H9 (cell line): Measurements from ENCODE around the gene PUS3. TPM values are rescaled to one million over a fixed set of nuclear protein-coding genes. Genes with fewer than 3 reads are reported as not detected.

Experiments used
- DNase-seq: peaks from one replicate; pipeline ENCODE4 v3.0.0-alpha.2; 2017
- H2AFZ ChIP-seq: one replicate; pipeline ENCODE4 v1.6.1; 2013; ENCODE audit warnings: mild to moderate bottlenecking, low read length, control low read depth, moderate library complexity
- H2AK5ac ChIP-seq: 2 replicates; pipeline ENCODE4 v1.6.1; 2013; ENCODE audit warnings: low read length, control low read depth, mixed read lengths; ENCODE audit not compliant: insufficient read length
- H2BK120ac ChIP-seq: one replicate; pipeline ENCODE4 v1.6.1; 2013; ENCODE audit warnings: low read depth, mild to moderate bottlenecking, low read length, control low read depth, inconsistent platforms; ENCODE audit not compliant: poor library complexity, severe bottlenecking
- H2BK12ac ChIP-seq: 2 replicates; pipeline ENCODE4 v1.6.1; 2013; ENCODE audit warnings: low read length, control low read depth, mixed read lengths, low read depth; ENCODE audit not compliant: insufficient read length
- H2BK15ac ChIP-seq: 2 replicates; pipeline ENCODE4 v1.6.1; 2013; ENCODE audit warnings: low read depth, low read length, control low read depth
- H2BK20ac ChIP-seq: one replicate; pipeline ENCODE4 v1.6.1; 2013; ENCODE audit warnings: low read depth, mild to moderate bottlenecking, low read length, control low read depth, inconsistent platforms; ENCODE audit not compliant: poor library complexity, severe bottlenecking
- H2BK5ac ChIP-seq: 2 replicates; pipeline ENCODE4 v1.6.1; 2013; ENCODE audit warnings: low read length, control low read depth, mixed read lengths; ENCODE audit not compliant: insufficient read length
- H3K14ac ChIP-seq: 2 replicates; pipeline ENCODE4 v1.6.1; 2013; ENCODE audit warnings: low read length, control low read depth; ENCODE audit not compliant: insufficient read depth
- H3K18ac ChIP-seq: 2 replicates; pipeline ENCODE4 v1.6.1; 2013; ENCODE audit warnings: low read depth, mild to moderate bottlenecking, mixed read lengths, low read length, control low read depth; ENCODE audit not compliant: insufficient read length
- H3K23ac ChIP-seq: 2 replicates; pipeline ENCODE4 v1.6.1; 2013; ENCODE audit warnings: low read length, control low read depth, mixed read lengths, low read depth; ENCODE audit not compliant: insufficient read length
- H3K23me2 ChIP-seq: 2 replicates; pipeline ENCODE4 v1.6.1; 2013; ENCODE audit warnings: low read depth, mild to moderate bottlenecking, mixed read lengths, low read length, control low read depth; ENCODE audit not compliant: insufficient read length, poor library complexity, severe bottlenecking
- H3K27ac ChIP-seq: 2 replicates; pipeline ENCODE4 v1.5.1; 2013; ENCODE audit warnings: low read length, control low read depth, mixed read lengths, low read depth; ENCODE audit not compliant: insufficient read length
- H3K27me3 ChIP-seq: 2 replicates; pipeline ENCODE4 v1.6.1; 2013; ENCODE audit warnings: low read length, control low read depth, inconsistent platforms; ENCODE audit not compliant: insufficient read depth
- H3K4ac ChIP-seq: 2 replicates; pipeline ENCODE4 v1.6.1; 2013; ENCODE audit warnings: low read depth, mild to moderate bottlenecking, control low read depth, inconsistent platforms, low read length, moderate library complexity
- H3K4me1 ChIP-seq: 2 replicates; pipeline ENCODE4 v1.6.1; 2013; ENCODE audit warnings: low read length, control low read depth, inconsistent platforms; ENCODE audit not compliant: insufficient read depth
- H3K4me2 ChIP-seq: 2 replicates; pipeline ENCODE4 v1.6.1; 2013; ENCODE audit warnings: low read length, control low read depth, mixed read lengths; ENCODE audit not compliant: insufficient read length, insufficient read depth
- H3K56ac ChIP-seq: 2 replicates; pipeline ENCODE4 v1.6.1; 2013; ENCODE audit warnings: low read depth, mild to moderate bottlenecking, mixed read lengths, low read length, control low read depth; ENCODE audit not compliant: insufficient read length
- H3K79me1 ChIP-seq: 2 replicates; pipeline ENCODE4 v1.6.1; 2013; ENCODE audit warnings: low read depth, mild to moderate bottlenecking, moderate library complexity, low read length, control low read depth, inconsistent platforms; ENCODE audit not compliant: insufficient read depth, poor library complexity, severe bottlenecking
- H3K79me2 ChIP-seq: 2 replicates; pipeline ENCODE4 v1.6.1; 2013; ENCODE audit warnings: low read length, control low read depth, inconsistent platforms; ENCODE audit not compliant: insufficient read depth
- H3K9ac ChIP-seq: 2 replicates; pipeline ENCODE4 v1.6.1; 2013; ENCODE audit warnings: low read length, control low read depth, mixed read lengths; ENCODE audit not compliant: insufficient read length; ENCODE audit errors: extremely low read depth
- H3K9me3 ChIP-seq: one replicate; pipeline ENCODE4 v1.6.1; 2013; ENCODE audit warnings: low read depth, low read length, inconsistent platforms; ENCODE audit not compliant: control insufficient read depth
- H3T11ph ChIP-seq: one replicate; pipeline ENCODE4 v1.6.1; 2013; ENCODE audit warnings: mild to moderate bottlenecking, low read length, control low read depth, inconsistent platforms
- H4K20me1 ChIP-seq: one replicate; pipeline ENCODE4 v1.6.1; 2013; ENCODE audit not compliant: control insufficient read depth, insufficient read length, insufficient read depth
- H4K5ac ChIP-seq: 2 replicates; pipeline ENCODE4 v1.6.1; 2013; ENCODE audit warnings: low read depth, mild to moderate bottlenecking, mixed read lengths, low read length, control low read depth; ENCODE audit not compliant: insufficient read length
- H4K8ac ChIP-seq: replicated peaks from 2 replicates; pipeline ENCODE4 v1.6.1; 2013; ENCODE audit warnings: low read length, control low read depth, mixed read lengths, low read depth; ENCODE audit not compliant: insufficient read length
- H4K91ac ChIP-seq: 2 replicates; pipeline ENCODE4 v1.6.1; 2013; ENCODE audit warnings: low read depth, mild to moderate bottlenecking, moderate library complexity, mixed read lengths, low read length, control low read depth; ENCODE audit not compliant: insufficient read length
- H3K27ac Mint-ChIP-seq, 3 experiments: 2 replicates in 2 of 3; 3 replicates in 1 of 3; pipeline ENCODE4 v1.8.0; 2020 to 2021; ENCODE audit warnings: mixed read lengths in 3 of 3, mild to moderate bottlenecking in 1 of 3, moderate library complexity in 1 of 3
- H3K27me3 Mint-ChIP-seq: 2 replicates; pipeline ENCODE4 v1.8.0; 2021; ENCODE audit warnings: low read depth, mild to moderate bottlenecking, moderate library complexity, mixed read lengths
- H3K36me3 Mint-ChIP-seq, 3 experiments: 2 replicates in 2 of 3; 3 replicates in 1 of 3; pipeline ENCODE4 v1.8.0; 2020 to 2021; ENCODE audit warnings: low read depth in 3 of 3, mixed read lengths in 3 of 3; ENCODE audit not compliant: insufficient read depth in 1 of 3
- H3K4me1 Mint-ChIP-seq, 2 experiments: 2 replicates each; pipeline ENCODE4 v1.8.0; 2020; ENCODE audit warnings: mixed read lengths in 2 of 2
- H3K4me3 Mint-ChIP-seq, 2 experiments: 2 replicates in 1 of 2; 3 replicates in 1 of 2; pipeline ENCODE4 v1.8.0; 2020 to 2021; ENCODE audit warnings: mild to moderate bottlenecking in 2 of 2, mixed read lengths in 2 of 2, moderate library complexity in 1 of 2
- H3K9me3 Mint-ChIP-seq, 2 experiments: 2 replicates in 1 of 2; 3 replicates in 1 of 2; pipeline ENCODE4 v1.8.0; 2020; ENCODE audit warnings: mild to moderate bottlenecking in 2 of 2, mixed read lengths in 2 of 2, moderate library complexity in 1 of 2
- WGBS: extraction: QIAGEN DNeasy Blood & Tissue Kit; methylation state at CpG from one replicate; pipeline ENCODE4 v1.1.7; 2013; ENCODE audit warnings: missing lambda C conversion rate, low lambda C conversion rate, mixed read lengths; ENCODE audit not compliant: insufficient read length; ENCODE audit errors: extremely low coverage; 5-methylcytosine and 5-hydroxymethylcytosine counted together
- total RNA-seq: library from RNA; stranded (reverse); gene quantifications from 2 replicates; pipeline ENCODE4 v1.2.1, GENCODE V29; 2021
- TF ChIP-seq, protein P1 (sequence below): fragments of 200-600 bp; sonication (generic); conservative IDR thresholded peaks from 3 replicates; pipeline ENCODE4 v1.8.0; 2021; ENCODE audit warnings: antibody characterized with exemption, mild to moderate bottlenecking

Gene PUS3
- total RNA-seq, 1 experiment from 2014 or later: 20.0 TPM

DNA sequence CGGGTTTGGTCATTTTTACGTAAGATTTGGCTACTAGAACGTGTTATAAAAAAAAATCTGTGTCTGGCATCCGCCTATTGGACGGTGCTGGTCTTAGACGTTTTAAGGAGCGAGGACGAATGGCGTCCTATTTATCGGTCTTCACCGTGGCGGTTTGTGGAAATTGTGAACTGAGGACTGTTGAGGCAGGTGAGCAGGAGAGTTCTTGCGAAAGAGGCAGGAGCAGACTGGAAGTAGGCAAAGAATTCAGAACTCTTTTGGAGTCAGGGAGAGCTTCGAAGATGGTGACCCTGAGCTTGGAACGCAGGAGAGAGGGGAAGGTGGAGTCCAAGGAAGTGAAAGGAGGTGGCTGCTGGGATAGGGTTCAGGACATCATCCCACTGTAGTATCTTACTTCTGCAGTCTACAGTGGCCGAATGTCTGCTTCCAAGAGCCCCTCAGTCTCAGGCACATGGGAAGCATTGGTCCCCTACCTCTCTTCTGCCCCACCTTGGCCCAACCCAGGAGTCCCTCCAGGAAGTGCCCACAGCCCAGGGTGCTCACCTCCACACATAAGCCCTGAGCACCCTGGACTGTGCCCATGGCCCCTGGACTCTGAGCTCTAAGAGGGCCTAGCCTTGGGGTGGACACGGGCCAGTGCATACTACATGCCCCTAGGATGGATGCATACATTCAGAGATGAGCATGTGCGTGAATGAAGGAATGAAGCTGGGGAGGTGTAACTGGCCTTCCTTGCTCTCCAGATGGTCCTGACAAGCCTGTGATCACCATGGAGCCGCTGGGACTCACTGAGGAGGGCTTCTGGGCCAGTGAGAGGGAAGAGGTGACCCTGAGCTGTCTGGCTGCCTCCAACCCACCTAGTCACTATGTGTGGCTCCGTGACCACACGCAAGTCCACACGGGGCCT lies 46.5 kb upstream of the PUS3 start:
- Histone ChIP-seq H3K9ac (no peak overlapping the region), H3K23me2 (no peaks in the 10 kb centered on the region), H3K14ac (no peak overlapping the region), H2BK120ac (no peak overlapping the region), H3K27me3 (no peaks in the 10 kb centered on the region), H2BK12ac (no peak overlapping the region), H2BK5ac (no peak overlapping the region), H3K27ac (no peak overlapping the region), H4K91ac (no peak overlapping the region), H2BK15ac (no peak overlapping the region), H4K8ac (no peak overlapping the region), H2AK5ac (no peak overlapping the region), H2AFZ (no peak overlapping the region), H3T11ph (no peak overlapping the region), H2BK20ac (no peak overlapping the region), H3K23ac (no peak overlapping the region), H4K20me1 (no peaks in the 10 kb centered on the region), H3K4ac (no peak overlapping the region), H3K79me1 (no peaks in the 10 kb centered on the region), H4K5ac (no peak overlapping the region), H3K4me2 (no peak overlapping the region), H3K9me3 (no peaks in the 10 kb centered on the region), H3K18ac (no peak overlapping the region), H3K56ac (no peak overlapping the region), H3K79me2 (no peaks in the 10 kb centered on the region), H3K4me1 (no peaks in the 10 kb centered on the region)
- Mint-ChIP-seq H3K9me3 (no peaks in the 10 kb centered on the region), H3K36me3 (no peaks in the 10 kb centered on the region), H3K27me3 (no peaks in the 10 kb centered on the region; the same call in 1 of the 2 replicates), H3K4me1 (peaks cover 8 to 19% of the 10 kb centered on the region in 2 experiments), H3K4me3 (no peak overlapping the region), H3K27ac (peak overlapping the region in 2 of 3 experiments; percentile 34 to 56; a peak in 2 of 7 replicates)
- TF ChIP-seq, protein P1, sequence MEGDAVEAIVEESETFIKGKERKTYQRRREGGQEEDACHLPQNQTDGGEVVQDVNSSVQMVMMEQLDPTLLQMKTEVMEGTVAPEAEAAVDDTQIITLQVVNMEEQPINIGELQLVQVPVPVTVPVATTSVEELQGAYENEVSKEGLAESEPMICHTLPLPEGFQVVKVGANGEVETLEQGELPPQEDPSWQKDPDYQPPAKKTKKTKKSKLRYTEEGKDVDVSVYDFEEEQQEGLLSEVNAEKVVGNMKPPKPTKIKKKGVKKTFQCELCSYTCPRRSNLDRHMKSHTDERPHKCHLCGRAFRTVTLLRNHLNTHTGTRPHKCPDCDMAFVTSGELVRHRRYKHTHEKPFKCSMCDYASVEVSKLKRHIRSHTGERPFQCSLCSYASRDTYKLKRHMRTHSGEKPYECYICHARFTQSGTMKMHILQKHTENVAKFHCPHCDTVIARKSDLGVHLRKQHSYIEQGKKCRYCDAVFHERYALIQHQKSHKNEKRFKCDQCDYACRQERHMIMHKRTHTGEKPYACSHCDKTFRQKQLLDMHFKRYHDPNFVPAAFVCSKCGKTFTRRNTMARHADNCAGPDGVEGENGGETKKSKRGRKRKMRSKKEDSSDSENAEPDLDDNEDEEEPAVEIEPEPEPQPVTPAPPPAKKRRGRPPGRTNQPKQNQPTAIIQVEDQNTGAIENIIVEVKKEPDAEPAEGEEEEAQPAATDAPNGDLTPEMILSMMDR: no peak
- no CpG with 5 or more reads among the region's 22 CpGs for WGBS
- no peak for DNase-seq
